Fibroblast of the conjunctiva (primary cell): Measurements from ENCODE around the gene SULF2.
"Not testable (repeated sequence)": the region's sequence is repeated elsewhere in the genome, so short reads cannot be mapped to it uniquely, and the experiment has no call there.

Experiments used
- DNase-seq: peaks from one replicate; pipeline ENCODE4 v3.0.0-alpha.2; 2010; ENCODE audit warnings: low read depth

The SULF2 gene

GRCh38 chr20:47785311-47785853 is at the start of gene SULF2:
TSS of gene SULF2 (minus strand) at chr20:47785481. CDS start at chr20:47757363, 28,118 bp downstream.
- DNase-seq: no peak

GRCh38 chr20:47831675-47832074 is 46.4 kb upstream of the SULF2 start:
- not testable (repeated sequence) for DNase-seq

GRCh38 chr20:47826716-47827115 is 41.4 kb upstream of the SULF2 start:
- DNase-seq: not testable (repeated sequence)

- DNase-seq: not testable (repeated sequence)
These were observed 40.7 kb upstream of the SULF2 start for GRCh38 chr20:47826006-47826405.

GRCh38 chr20:47825011-47825762 is 39.9 kb upstream of the SULF2 start:
- DNase-seq: no peak

- DNase-seq: not testable (repeated sequence)
These were observed 38.7 kb upstream of the SULF2 start for GRCh38 chr20:47823941-47824340.

GRCh38 chr20:47821481-47822100 is 36.3 kb upstream of the SULF2 start:
- DNase-seq: no peak

GRCh38 chr20:47818996-47819609 is 33.8 kb upstream of the SULF2 start:
- no peak for DNase-seq

- DNase-seq: no peak
These were observed 33.2 kb upstream of the SULF2 start for GRCh38 chr20:47818466-47818865.

GRCh38 chr20:47818016-47818415 is 32.7 kb upstream of the SULF2 start:
- DNase-seq: no peak

- no peak for DNase-seq
These were observed 32.3 kb upstream of the SULF2 start for GRCh38 chr20:47817573-47817972.

GRCh38 chr20:47816487-47817451 is 31.5 kb upstream of the SULF2 start:
- no peak for DNase-seq

GRCh38 chr20:47815866-47816265 is 30.6 kb upstream of the SULF2 start:
- DNase-seq: no peak

- no peak for DNase-seq
These were observed 30.1 kb upstream of the SULF2 start for GRCh38 chr20:47815416-47815806.

GRCh38 chr20:47814632-47815415 is 29.5 kb upstream of the SULF2 start:
- DNase-seq: no peak

- no peak for DNase-seq
These were observed 25.6 kb upstream of the SULF2 start for GRCh38 chr20:47810721-47811347.

- DNase-seq: no peak
These were observed 24.9 kb upstream of the SULF2 start for GRCh38 chr20:47810116-47810677.

GRCh38 chr20:47809161-47809960 is 24.1 kb upstream of the SULF2 start:
- no peak for DNase-seq

GRCh38 chr20:47805951-47806350 is 20.7 kb upstream of the SULF2 start:
- no peak for DNase-seq
